ENCODE results near the gene OPTC.

The OPTC gene

GRCh38 chr1:203525685-203526084, 31.7 kb downstream of the OPTC start:
- H3K4me3 ChIP-seq (ENCODE audit: low read length): no peak overlapping the region

GRCh38 chr1:203526130-203526529, 32.2 kb downstream of the OPTC start:
- DNase-seq (ENCODE audit: low read depth, low spot score): no peak
- no peak overlapping the region for H3K4me3 ChIP-seq (ENCODE audit: low read length)

More at GRCh38 chr1:203525685-203526084, 31.7 kb downstream of the OPTC start:
- DNase-seq (ENCODE audit: low read depth, low spot score): no peak

GRCh38 chr1:203526572-203526971, 32.6 kb downstream of the OPTC start:
- no peak overlapping the region for H3K4me3 ChIP-seq (ENCODE audit: low read length)
- DNase-seq (ENCODE audit: low read depth, low spot score): no peak

DNA sequence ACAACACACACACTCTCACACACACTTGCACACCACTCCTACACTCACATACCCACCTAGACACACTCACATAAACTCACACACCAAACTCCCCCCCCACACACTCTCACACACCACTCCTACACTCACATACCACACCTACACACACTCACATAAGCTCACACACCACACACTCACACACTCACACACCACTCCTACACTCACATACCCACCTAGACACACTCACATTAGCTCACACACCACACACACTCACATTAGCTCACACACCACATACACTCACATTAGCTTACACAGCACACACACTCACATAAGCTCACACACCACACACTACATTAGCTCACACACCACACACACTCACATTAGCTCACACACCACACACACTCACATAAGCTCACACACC, 33.1 kb downstream of the OPTC start:
- no peak overlapping the region for H3K4me3 ChIP-seq (ENCODE audit: low read length)
- no peak for DNase-seq (ENCODE audit: low read depth, low spot score)

- H3K4me3 ChIP-seq (ENCODE audit: low read length): no peak overlapping the region
- DNase-seq (ENCODE audit: low read depth, low spot score): no peak
These were observed 34.1 kb downstream of the OPTC start for GRCh38 chr1:203528063-203528462.

DNA sequence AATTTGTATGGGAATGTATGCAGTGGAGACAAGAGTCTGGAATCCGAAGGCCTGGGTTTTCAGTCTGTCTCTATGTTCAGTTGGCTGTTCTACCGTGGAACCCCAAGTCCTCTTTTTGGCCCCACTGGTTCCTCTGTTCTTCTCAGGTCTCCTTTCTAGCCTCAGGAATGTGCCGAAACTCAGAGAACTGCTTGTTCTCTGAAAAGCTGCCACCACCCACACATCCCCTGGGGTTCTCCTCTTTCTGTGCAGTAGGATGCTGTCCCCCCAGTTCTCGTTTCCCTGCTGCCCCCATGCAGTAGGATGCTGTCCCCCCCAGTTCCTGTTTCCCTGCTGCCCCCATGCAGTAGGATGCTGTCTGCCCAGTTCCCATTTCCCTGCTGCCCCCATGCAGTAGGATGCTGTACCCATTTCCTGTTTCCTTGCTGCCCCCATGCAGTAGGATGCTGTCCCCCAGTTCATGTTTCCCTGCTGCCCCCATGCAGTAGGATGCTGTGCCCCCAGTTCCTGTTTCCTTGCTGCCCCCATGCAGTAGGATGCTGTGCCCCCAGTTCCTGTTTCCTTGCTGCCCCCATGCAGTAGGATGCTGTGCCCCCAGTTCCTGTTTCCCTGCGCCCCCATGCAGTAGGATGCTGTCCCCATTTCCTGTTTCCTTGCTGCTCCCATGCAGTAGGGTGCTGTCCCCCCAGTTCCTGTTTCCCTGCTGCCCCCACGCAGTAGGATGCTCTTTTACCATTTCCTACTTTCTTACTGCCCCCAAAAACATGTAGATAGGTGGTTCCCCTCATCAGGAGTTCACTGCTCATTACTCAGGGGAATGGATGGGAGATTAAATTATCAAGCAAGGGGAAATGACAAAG, 35.3 kb downstream of the OPTC start:
- DNase-seq (ENCODE audit: low read depth, low spot score): no peak
- H3K4me3 ChIP-seq (ENCODE audit: low read length): no peak overlapping the region

DNA sequence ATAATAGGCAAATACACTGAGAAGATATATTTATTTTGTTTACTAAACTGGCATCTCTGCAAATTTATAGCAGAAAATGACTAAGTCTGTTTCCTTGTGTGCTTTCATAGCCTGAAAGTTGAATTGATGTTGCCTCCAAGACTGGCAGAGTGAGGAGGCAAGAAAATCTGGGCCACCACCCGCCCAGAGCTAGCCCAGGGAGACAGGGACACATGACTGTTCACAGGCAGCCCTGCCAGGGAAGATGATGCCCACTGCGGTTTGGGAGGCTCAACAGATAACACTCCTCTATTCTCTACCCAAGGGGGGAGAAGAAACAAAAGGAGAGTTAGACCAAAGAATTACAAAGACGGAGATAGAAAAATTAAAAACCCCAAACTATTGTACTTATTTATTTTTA, 37.1 kb downstream of the OPTC start:
- H3K4me3 ChIP-seq (ENCODE audit: low read length): no peak overlapping the region
- no peak for DNase-seq (ENCODE audit: low read depth, low spot score)

- no peak for DNase-seq (ENCODE audit: low read depth, low spot score)
- H3K4me3 ChIP-seq (ENCODE audit: low read length): no peak overlapping the region
These were observed 40.1 kb downstream of the OPTC start for GRCh38 chr1:203534012-203534411.

GRCh38 chr1:203534526-203534925, 40.6 kb downstream of the OPTC start:
- no peak overlapping the region for H3K4me3 ChIP-seq (ENCODE audit: low read length)
- no peak for DNase-seq (ENCODE audit: low read depth, low spot score)

GRCh38 chr1:203536575-203536974, 42.6 kb downstream of the OPTC start:
- no peak for DNase-seq (ENCODE audit: low read depth, low spot score)
- H3K4me3 ChIP-seq (ENCODE audit: low read length): no peak overlapping the region

DNA sequence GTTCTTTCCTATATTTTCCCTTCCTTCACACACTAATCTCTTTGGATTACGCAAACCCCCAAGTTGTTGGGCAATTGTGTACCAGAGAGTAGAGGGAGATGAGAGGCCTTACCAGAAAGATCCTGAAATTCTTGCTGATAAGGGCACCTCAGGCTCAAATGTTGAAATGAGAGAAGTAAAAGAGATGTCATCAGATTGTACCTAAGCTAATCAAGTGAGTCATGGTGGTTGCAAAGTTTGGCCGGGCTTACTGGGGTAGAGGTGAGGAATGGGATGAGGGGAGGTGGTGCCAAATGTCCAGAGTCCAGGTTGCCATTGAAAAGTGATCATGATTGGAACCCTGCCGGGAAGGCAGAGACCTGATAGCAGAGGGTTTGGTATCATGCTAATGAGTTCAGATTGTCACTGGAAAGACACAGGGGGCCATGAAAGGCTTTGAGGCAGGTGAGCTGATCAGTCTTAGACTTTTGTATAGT, 43.1 kb downstream of the OPTC start:
- no peak overlapping the region for H3K4me3 ChIP-seq (ENCODE audit: low read length)
- DNase-seq (ENCODE audit: low read depth, low spot score): no peak

DNA sequence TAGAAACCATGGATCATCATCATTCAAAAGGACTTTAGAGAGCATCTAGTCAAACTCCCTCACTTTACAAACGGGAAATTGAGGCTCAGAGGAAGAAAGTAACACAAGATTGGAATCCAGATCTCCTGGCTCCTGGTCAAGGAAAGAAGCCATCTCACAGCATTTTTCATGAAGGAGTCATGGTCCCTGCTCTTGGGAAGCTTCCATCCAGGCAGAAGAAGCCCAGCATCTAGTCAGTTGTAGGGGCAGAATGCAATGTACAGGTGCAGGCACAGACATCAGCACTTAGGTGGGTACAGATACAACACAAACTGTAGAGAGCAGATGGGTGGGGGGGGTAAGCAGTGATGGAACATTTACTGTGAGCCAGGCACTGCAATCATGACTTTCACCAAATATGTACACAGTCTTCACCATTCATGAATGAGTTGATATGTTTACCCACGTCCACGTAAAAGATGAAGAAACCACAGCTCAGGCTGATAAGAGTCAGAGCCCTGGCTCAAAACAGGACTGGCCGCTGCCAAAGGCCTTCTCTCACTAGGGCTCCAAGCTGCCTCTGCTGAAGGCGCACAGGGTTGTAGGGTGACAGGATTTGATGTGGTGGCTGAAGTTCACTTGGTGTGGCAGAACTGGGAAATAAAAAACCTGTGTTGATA, 44.0 kb downstream of the OPTC start:
- no peak for DNase-seq (ENCODE audit: low read depth, low spot score)
- no peak overlapping the region for H3K4me3 ChIP-seq (ENCODE audit: low read length)

DNA sequence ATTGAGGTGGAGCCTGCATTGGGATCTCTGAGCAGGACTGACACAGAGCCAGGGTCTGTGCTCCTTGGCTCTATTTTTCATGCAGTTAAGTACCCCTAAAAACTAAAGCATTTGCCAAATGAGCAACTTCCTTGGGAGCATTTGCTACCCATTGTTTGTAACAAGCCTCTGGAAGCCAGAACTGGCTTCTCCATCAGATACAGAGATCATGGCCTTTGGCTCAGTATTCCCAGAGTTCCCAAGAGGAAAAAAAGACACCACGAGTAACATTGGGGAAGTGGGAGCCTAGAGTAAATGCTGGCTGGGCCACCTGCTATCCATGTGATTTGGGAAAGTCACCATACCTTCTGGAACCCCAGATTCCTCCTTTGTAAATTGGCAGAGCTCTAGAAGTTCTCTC, 44.8 kb downstream of the OPTC start:
- DNase-seq (ENCODE audit: low read depth, low spot score): no peak
- H3K4me3 ChIP-seq (ENCODE audit: low read length): no peak overlapping the region

- no peak for DNase-seq (ENCODE audit: low read depth, low spot score)
These were observed 46.0 kb downstream of the OPTC start for GRCh38 chr1:203539831-203540546.

GRCh38 chr1:203544485-203544884, 50.5 kb downstream of the OPTC start:
- DNase-seq (ENCODE audit: low read depth, low spot score): no peak
- no peak overlapping the region for H3K4me3 ChIP-seq (ENCODE audit: low read length)

More at GRCh38 chr1:203539831-203540546, 46.0 kb downstream of the OPTC start:
- no peak overlapping the region for H3K4me3 ChIP-seq (ENCODE audit: low read length)

DNA sequence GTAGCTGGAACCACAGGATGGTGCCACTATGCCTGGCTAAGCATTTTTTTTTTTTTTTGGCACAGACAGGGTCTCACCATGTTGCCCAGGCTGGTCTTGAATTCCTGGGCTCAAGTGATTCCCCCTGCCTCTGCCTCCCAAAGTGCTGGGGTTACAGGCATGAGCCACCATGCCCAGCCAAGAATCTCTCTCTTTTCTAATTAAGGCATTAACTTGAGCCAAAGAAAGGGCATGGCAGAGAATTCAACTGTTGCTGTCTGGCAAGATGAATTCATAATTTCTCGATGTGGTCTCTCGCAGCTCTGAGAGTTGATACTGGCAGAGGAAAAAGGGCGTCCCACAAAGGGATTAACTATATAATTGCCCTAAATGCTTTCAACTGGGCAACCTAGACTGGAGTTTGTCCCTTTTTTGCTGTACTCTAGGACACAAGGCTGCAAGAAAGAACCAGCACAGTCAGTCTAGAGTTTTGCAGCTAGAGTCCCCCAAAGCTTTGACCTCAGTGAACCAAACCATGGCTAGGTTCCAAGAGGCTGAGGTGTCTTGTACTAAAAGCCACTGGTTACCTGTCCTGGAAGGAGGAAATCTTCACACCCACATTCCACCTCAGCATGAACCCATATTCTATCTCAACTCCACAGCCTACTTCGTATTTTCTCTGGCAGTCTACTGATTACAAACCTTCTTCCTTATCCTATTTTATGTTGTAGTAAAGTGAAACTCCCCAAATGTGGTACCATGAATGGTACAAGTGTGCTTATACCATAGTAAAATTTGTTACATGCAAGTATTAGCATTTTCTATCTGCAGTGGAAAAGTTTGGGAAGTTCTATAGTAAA, 51.2 kb downstream of the OPTC start:
- H3K4me3 ChIP-seq (ENCODE audit: low read length): no peak overlapping the region
- no peak for DNase-seq (ENCODE audit: low read depth, low spot score)

DNA sequence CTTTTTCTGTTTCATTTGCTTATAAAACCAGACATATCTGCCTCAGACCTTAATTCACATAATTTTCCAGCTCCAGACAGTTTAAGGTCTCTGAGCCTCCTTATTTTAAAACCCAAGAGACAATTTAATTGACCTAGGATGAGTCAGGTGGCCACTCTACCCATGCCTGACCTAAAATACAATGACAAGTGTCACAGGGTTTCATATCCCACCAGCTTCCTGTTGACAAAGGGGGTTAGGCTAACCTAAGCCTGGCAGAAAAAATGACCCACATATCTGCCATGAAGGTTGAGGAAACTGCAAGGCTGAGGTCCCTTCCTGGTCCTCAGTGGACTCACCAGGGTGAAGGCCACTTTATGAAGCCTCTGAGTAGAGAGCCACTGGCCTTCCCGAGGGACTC, 52.3 kb downstream of the OPTC start:
- no peak overlapping the region for H3K4me3 ChIP-seq (ENCODE audit: low read length)
- DNase-seq (ENCODE audit: low read depth, low spot score): no peak

- no peak for DNase-seq (ENCODE audit: low read depth, low spot score)
- H3K4me3 ChIP-seq (ENCODE audit: low read length): no peak overlapping the region
These were observed 53.2 kb downstream of the OPTC start for GRCh38 chr1:203547147-203547546.

GRCh38 chr1:203547771-203548421, 53.9 kb downstream of the OPTC start:
- no peak overlapping the region for H3K4me3 ChIP-seq (ENCODE audit: low read length)
- DNase-seq (ENCODE audit: low read depth, low spot score): no peak
